Measurements from ENCODE around the gene CACNG1. TPM values are rescaled to one million over a fixed set of nuclear protein-coding genes. Genes with fewer than 3 reads are reported as not detected.

Gene CACNG1
- not detected in 2 replicates for total RNA-seq (2014; rRNA removed; shearing (Covaris generic))
- polyA plus RNA-seq (2014; cell fraction: nucleus; rRNA removed): not detected in 2 replicates

DNA sequence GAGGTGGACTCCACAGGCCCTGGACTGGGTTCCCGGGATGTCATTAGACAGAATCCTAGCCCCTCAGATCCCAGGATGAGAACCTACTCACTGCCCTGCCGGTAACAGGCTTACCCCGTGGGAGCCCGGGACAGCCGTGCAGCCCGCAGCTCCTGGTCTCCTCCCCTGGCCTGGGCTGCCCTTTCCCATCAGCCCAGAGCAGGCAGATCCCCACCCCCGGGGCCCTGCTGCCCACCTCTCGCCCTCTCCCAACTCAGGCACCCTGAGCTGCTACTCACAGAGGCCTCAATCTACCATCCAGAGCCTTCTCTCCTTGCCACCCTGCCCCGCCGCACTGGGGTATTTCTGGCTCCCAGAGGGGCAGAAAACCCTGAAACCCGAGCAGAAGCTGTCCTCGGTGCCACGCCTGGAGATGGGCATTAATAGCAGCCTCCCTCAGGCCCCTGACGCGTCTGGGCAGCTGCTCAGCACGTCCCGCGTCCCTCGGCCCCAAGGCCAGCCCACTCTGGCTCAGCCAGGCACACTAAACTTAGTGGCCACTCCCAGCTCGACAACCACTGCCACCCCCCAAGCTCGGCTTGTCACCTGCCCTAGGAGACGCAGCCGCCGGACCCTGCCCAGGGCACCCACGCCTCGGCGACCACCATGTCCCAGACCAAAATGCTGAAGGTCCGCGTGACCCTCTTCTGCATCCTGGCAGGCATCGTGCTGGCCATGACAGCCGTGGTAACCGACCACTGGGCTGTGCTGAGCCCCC, at the start of gene CACNG1:
TSS of gene CACNG1 (plus strand) at position 539 of the 757 bp plus-strand sequence. CDS start at position 646, 107 bp downstream.
- no peak for DNase-seq (ENCODE audit: extremely low read depth, low read depth)

DNA sequence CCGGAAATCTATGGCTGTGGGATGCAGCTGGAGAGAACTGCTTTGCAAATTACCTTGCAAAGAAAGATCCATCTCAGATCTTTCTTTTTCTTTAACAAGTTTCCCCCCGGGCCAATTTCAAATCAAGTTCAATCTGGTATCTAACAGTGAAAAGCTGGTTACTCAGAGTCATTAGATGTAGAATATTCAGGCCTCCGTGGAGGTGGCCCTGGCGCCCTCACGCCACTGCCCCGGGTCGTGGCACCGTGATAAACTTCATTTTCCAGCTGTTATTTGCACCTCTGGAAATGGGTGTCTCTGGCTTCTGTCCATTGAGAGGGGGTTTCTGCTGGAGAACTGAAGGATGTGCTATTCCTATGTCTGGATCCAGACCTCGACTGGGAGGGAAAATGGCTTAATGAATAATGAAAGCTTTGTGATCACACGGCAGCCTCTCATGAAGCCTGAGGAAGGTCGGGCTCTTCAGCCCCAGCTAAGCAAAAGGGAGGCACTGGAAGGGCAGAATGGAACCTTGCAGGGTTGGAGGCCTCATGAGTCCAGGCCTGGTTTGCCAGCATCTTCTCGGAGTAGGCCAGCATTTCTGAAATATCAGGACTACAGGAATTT, 49.3 kb upstream of the CACNG1 start:
- no peak for DNase-seq (ENCODE audit: extremely low read depth, low read depth)

DNA sequence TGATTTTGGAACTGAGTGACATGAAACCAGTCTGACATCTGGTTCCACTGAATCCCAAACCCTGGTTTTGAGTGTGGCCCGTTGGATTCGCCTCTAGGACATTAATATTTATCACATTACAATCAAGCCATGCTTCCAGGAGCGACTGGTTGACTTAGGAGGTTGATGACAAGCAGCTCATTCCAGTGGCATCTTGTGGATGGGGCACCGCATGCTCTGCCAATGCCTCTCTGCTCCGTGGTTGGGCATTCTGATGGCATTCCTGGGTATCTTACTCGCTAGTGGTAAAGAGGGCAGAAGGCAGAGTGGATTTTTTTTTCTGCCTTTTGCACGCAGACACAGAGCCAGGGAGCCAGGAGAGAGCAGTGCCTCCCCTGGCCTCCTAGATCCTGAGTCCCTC, 48.4 kb upstream of the CACNG1 start:
- no peak for DNase-seq (ENCODE audit: extremely low read depth, low read depth)

DNA sequence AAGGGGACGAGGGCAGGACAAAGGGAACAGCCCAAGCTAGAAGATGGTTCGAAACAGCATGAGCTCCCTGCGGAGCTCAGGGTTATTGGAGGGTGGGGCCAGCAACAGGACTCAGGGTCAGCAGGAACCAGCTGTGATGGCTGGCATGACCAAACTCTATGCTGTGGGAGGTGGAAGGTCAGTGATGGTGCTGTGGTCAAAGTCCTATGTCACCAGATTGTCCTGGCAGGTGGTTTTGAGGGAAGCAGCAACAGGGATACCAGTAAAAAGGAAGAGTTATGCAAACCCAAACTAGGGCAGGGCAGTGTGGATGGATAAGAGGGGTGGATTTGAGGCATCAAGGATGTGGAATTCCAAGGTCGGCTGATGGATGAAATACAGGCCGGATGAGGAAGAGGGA, 47.4 kb upstream of the CACNG1 start:
- DNase-seq (ENCODE audit: extremely low read depth, low read depth): no peak

GRCh38 chr17:67003231-67003630, 41.1 kb upstream of the CACNG1 start:
- no peak for DNase-seq (ENCODE audit: extremely low read depth, low read depth)

- no peak for DNase-seq (ENCODE audit: extremely low read depth, low read depth)
Observed at GRCh38 chr17:67004181-67004580, 40.2 kb upstream of the CACNG1 start.

DNA sequence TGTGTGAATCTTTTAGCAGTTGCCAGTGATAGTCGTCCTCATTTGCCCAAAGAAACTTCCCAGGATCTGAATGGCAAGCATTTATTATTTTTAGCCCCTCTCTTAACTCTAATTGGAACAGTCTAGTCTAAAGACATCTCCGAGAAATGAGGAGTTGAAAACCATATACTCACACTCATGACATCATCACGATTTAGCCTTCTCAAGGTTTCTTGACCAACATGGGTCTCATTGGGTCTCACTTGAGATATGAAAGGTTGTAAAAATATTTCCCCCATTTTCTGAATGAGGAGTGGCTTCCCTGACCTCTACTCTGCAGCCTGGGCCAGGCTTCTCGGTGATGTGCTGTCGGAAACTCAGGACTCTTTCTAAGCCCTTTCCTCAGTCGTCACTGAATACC, 37.1 kb upstream of the CACNG1 start:
- DNase-seq (ENCODE audit: extremely low read depth, low read depth): no peak

DNA sequence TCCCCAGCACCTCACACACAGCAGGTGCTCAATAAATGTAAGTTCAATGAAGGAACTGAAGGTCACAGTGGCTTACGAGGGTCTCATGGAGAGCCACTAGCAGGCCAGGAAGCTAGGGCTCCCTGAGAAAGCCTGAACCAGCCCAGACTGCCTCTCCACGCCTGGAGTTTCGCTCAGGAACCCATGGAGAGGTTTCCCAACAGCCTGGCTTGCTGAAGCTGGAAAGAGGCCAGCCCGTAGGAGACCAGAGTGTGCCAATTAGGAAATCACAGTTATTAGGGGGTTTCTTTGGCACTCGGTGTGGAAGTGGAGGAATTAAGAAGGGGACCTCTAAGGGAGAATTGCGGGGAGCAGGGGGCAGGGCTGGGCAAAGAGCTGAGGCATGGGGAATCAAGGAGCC, 36.3 kb upstream of the CACNG1 start:
- DNase-seq (ENCODE audit: extremely low read depth, low read depth): no peak

DNA sequence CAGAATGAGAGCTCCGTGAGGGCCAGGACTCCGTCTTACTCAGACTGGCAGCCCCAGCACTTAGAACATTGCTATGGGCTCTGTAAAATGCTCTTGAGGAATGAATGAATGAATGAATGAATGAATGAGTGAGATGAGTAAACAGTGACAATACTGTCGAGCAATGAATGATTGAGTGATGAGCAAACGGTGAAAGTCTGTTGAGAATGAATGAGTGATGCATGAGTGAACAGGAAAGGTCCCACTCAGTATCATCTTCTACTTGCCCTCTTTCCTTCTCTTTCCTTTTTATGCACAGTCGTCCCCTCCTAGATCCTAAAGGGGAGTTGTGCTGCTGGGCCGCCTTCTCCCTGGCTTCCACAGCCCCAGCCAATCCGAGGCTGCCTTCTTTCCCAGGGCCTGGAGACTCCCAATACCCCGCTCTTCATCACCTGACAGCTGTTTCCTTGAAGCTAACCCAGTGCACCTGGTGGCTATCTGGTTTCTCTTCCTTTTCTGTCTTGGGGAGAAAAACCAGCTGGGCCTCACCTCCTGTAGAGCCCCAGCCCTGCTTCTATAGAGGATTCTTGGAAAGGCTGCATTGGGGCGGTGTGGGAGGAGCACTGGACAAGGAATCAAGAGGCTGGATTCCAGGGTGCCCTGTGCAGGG, 32.7 kb upstream of the CACNG1 start:
- DNase-seq (ENCODE audit: extremely low read depth, low read depth): no peak

- no peak for DNase-seq (ENCODE audit: extremely low read depth, low read depth)
Observed at GRCh38 chr17:67013891-67014290, 30.5 kb upstream of the CACNG1 start.

DNA sequence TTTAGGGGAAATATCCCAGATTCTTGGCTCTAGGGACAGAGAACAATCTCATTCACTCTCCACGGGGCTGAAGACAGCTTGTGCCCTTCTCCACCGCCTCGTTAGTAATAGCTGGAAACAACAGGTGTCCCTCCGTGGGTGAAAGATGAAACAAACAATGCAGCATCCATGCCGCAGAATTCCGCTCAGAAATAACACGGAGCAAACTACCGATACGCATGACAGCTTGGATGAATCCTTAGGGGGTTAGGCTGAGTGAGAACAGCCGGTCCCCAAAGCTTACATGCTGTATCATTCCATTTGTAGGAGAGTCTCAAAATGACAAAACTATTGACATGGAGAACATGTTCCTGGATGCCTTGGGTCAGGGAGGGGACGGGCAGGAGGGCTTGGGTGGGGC, 29.4 kb upstream of the CACNG1 start:
- no peak for DNase-seq (ENCODE audit: extremely low read depth, low read depth)

GRCh38 chr17:67016039-67016762, 28.2 kb upstream of the CACNG1 start:
- DNase-seq (ENCODE audit: extremely low read depth, low read depth): no peak

- DNase-seq (ENCODE audit: extremely low read depth, low read depth): no peak
Observed at GRCh38 chr17:67017910-67018309, 26.4 kb upstream of the CACNG1 start.

GRCh38 chr17:67018471-67019434, 25.6 kb upstream of the CACNG1 start:
- no peak for DNase-seq (ENCODE audit: extremely low read depth, low read depth)

- no peak for DNase-seq (ENCODE audit: extremely low read depth, low read depth)
Observed at GRCh38 chr17:67019809-67020208, 24.5 kb upstream of the CACNG1 start.

GRCh38 chr17:67020293-67020766, 24.0 kb upstream of the CACNG1 start:
- no peak for DNase-seq (ENCODE audit: extremely low read depth, low read depth)

GRCh38 chr17:67021196-67021595, 23.2 kb upstream of the CACNG1 start:
- no peak for DNase-seq (ENCODE audit: extremely low read depth, low read depth)

DNA sequence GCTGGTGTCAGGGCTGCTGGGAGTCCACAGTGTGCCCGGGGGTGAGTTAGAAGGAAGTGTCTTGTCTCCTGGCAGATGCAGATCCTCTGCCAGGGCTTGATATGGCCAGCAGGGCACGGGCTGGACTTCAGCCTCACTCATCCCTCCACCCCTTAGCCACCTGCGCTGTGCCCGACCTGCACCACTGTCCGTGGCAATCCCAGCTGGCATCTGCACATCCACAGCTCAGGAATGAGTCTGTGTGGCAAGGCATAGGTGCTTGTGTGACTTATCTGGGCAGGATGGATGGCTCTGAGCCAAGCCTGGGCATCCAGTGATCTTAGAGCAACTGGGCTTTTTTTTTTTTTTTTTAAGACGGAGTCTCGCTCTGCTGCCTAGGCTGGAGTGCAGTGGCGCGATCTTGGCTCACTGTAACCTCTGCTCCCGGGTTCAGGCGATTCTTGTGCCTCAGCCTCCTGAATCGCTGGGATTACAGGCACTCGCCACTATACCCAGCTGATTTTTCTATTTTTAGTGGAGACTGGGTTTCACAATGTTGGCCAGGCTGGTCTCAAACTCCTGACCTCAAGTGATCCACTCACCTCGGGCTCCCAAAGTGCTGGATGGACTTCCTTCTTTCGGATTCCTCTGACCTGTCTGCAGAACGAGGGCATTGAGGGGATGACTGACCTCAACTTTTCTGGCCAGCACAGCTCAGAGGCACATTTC, 22.5 kb upstream of the CACNG1 start:
- no peak for DNase-seq (ENCODE audit: extremely low read depth, low read depth)

- DNase-seq (ENCODE audit: extremely low read depth, low read depth): no peak
Observed at GRCh38 chr17:67022451-67022810, 21.9 kb upstream of the CACNG1 start.
